HG03575 (cell line): ENCODE results near the gene RNPS1.

ENCODE experiments used
- ATAC-seq: cut with Tn5 transposase; IDR thresholded peaks from one replicate; pipeline ENCODE4 v1.9.1; 2021; ENCODE audit not compliant: unreplicated experiment, insufficient number of reproducible peaks, low FRiP score; ENCODE audit errors: extremely low read depth

RNPS1 gene

DNA sequence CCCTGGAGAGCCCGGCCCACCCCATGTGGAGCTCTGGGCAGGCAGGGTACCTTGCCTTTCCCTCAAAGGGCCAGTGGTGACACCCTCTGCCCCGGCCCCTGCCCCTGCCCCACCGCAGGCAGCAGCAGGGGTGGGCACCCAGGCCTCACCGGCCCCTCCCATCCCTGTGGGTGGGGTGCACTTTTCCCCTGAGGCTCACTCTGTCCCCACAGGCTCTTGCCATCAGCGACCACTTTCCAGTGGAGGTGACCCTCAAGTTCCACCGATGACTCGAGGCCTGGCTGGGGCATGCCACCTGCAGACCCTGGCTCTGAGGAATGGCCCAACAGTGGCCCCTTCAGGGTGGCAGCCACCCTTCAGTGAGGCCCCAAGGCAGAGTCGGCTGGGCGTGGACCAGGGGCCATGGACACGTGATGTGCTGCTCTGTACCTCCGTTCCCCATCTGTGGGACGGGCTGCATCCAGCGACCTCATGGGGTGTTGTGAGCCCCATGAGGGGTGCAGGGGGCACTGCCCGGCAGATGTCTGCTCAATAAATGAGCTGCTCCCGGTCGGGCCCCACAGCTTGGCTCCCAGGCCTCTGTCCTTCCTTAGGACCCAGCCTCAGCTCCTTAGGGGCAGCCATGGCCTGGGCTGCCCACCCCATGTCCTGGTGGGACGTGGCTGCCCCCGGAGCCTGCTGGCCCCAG is 29.6 kb downstream of the RNPS1 start:
- no peak for ATAC-seq

- ATAC-seq: no peak
Measured at GRCh38 chr16:2237493-2238149, 30.3 kb downstream of the RNPS1 start.

DNA sequence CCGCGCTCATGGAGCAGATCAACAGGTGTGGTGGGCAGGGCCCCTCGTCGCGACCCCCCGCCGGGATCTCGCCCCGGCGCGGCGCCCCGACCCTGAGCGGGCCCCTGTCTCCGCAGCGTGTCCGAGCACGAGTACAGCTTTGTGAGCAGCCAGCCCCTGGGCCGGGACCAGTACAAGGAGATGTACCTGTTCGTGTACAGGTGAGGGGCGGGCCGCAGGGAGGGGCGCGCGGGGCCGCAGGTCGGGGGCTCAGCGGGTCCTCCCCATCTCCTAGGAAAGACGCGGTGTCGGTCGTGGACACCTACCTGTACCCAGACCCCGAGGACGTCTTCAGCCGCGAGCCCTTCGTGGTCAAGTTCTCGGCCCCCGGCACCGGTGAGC is 30.8 kb downstream of the RNPS1 start:
- no peak for ATAC-seq

DNA sequence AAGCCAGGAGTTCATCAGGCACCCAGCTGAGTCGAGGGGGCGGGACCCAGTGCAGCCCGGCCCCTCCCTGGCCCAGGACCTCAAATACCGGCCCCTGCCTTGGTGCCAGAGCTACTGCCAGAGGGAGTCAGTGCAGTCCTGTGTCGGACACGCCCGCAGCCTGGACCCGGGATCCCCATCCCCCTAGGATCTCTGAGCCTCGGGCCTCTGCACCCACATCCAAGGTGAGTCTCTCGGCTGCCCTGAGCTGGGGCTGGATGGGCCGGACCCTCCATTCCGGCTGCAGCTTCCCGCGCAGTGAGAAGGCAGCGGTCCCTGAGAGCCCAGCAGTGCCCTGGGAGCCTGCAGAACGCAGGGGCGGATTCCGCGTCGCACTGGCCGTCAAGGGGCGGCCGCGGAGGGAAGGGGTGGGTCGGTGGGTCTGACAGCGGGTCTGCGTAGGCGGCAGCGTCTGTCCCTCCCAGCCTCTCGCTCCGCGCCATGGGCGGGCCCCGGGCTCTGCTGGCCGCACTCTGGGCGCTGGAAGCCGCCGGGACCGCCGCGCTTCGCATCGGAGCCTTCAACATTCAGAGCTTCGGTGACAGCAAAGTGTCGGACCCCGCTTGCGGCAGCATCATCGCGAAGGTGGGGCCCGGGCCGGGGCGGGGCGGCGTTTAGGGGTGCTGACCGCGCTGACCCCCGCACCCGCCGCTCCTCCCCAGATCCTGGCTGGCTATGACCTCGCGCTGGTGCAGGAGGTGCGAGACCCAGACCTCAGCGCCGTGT is 31.4 kb downstream of the RNPS1 start, which contains the start of gene DNASE1L2:
Gene DNASE1L2, plus strand, starts transcription at position 108 of the 765 bp plus-strand sequence. Its CDS starts 373 bp downstream, at position 481.
- no peak for ATAC-seq

GRCh38 chr16:2235695-2236336 is 32.1 kb downstream of the RNPS1 start:
- ATAC-seq: no peak

DNA sequence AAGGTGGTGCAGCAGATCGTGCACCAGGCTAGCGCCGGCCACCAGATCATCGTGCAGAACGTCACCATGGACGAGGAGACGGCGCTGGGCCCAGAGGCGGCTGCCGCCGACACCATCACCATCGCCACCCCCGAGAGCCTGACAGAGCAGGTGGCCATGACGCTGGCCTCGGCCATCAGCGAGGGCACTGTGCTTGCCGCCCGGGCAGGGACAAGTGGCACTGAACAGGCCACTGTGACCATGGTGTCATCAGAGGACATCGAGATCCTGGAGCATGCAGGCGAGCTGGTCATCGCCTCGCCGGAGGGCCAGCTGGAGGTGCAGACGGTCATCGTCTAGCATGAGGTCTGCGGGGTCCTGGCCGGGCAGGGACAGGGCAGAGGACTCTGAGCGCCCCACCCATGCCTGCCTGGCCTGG is 32.7 kb downstream of the RNPS1 start:
- ATAC-seq: no peak

- ATAC-seq: no peak
Measured at GRCh38 chr16:2234813-2235170, 33.1 kb downstream of the RNPS1 start.

- no peak for ATAC-seq
Measured at GRCh38 chr16:2233872-2234812, 33.8 kb downstream of the RNPS1 start.

GRCh38 chr16:2233046-2233775 is 34.7 kb downstream of the RNPS1 start:
- ATAC-seq: no peak

DNA sequence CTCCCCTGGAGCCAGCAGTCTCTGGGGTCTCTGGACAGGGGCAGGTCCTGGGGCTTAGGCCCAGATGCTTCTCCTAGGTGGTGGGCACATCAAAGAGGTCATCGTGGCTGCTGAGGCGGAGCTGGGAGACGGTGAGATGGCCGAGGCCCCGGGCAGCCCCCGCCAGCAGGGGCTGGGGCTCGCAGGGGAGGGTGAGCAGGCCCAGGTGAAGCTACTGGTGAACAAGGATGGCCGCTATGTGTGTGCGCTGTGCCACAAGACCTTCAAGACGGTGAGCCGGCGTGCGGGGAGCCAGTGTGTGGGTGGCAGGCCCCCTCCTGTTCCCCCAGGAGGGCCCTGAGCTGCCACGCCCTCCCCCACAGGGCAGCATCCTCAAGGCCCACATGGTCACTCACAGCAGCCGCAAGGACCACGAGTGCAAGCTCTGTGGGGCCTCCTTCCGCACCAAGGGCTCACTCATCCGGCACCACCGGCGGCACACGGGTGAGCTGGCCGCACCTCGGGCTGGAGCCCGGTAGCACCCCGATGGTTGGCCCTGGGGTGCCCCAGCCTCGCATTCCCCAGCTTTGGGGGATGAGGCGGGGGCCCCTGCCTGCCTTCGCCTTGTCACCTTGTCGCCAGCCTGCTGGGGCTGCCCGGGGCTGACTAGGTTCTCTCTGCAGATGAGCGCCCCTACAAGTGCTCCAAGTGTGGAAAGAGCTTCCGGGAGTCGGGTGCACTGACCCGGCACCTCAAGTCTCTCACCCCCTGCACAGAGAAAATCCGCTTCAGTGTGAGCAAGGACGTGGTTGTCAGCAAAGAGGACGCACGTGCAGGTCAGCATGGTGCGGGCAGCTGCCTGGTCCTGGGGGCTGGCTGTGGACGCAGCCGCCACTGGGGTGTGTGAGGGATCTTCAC is 35.6 kb downstream of the RNPS1 start:
- no peak for ATAC-seq

DNA sequence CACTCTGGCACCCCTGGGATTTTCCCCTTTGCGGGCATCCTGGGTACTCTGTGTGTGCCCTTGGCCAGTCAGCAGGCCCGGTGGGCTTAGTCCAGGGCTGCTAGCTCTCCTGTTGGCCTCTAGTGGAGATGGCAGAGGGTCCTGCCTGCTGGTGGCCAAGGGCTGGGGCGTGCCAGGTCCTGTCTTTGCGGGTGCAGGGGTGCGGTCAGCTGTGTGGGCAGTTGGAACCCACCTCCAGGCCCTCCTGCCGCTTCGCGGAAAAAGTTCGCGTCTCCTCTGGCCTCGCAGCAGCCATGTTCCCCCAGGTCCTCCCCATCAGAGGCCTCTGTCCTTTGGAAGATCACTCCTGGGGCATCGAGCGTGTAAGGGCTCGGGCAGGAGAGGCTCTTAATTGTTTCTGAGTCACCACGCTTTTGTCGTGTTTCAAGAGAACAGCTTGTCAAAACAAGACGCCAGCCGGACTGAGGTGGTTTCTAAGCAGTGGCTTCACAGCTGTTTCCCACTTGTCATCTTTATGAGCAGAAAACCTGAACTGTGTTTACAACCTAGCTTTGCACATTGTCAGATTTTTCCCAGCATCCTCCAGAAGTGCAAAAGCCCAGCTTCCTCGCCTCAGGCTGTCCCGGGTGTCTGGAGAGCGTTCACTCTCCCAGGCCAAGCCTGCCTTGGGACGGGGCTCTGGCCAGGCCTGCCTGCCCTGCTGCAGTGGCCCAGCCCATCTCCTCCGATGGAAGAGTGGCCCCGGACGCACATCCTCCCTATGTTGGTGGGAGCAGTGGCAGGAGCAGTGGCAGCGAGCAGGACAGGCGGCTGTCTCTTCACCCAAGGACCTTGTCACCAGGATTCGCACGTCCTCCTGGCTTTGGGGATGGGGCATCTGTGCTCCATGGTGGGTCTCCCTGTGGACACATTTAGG is 36.7 kb downstream of the RNPS1 start:
- no peak for ATAC-seq

- no peak for ATAC-seq
Measured at GRCh38 chr16:2230376-2230775, 37.5 kb downstream of the RNPS1 start.

- no peak for ATAC-seq
Measured at GRCh38 chr16:2229632-2230250, 38.2 kb downstream of the RNPS1 start.

GRCh38 chr16:2229091-2229490 is 38.8 kb downstream of the RNPS1 start:
- ATAC-seq: no peak

DNA sequence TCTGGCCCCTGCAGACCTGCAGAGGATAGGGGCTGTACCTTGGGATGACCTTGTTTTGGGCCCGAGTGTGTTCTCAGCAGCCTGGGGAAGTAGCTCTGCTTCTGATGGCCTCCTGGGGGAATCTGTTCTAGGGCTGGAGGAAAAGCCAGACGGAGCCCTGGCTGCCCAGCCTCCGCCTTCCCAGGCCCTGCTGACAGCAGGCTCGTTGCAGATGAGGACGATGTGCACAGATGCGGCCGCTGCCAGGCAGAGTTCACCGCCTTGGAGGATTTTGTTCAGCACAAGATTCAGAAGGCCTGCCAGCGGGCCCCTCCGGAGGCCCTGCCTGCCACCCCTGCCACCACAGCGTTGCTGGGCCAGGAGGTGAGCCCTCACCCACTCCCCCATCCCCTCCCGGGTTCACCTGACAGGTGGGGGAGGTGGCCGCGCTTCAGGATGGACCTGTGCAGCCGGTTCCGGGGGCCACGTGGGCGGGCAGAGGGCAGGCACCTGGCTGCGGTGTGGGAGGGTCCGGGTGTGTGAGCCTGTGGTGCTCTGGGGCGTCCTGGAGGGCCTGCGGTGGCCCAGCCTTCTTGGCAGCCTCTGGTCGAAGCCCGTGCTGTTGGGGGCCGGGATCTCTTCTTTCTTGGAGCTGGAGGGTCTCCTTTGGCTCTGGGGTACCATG is 39.6 kb downstream of the RNPS1 start:
- ATAC-seq: no peak
